AG04449 (cell line): ENCODE results near the gene TSPAN15.

Experiments
- CTCF ChIA-PET: fragments of 350-600 bp; formaldehyde crosslinking; extraction: SDS; loops from one replicate; lab custom pipeline; 2021; ENCODE audit warnings: antibody characterized with exemption; lab: Yijun Ruan, JAX
- POLR2A ChIA-PET: fragments of 400-600, 350-600 bp; formaldehyde crosslinking; extraction: SDS; loops from one replicate; lab custom pipeline; 2020; ENCODE audit warnings: antibody characterized with exemption, inconsistent platforms; lab: Yijun Ruan, JAX
- DNase-seq: peaks from one replicate; pipeline ENCODE4 v3.0.0-alpha.2; 2010; ENCODE audit warnings: low read depth, low spot score
- H3K4me3 ChIP-seq: 2 replicates; pipeline ENCODE4 v1.5.1; 2011; ENCODE audit warnings: low read depth, mild to moderate bottlenecking, control low read depth, low read length
- TF ChIP-seq, protein P1 (sequence below): IDR thresholded peaks from one replicate; pipeline ENCODE4 v1.5.1; 2011; ENCODE audit warnings: mild to moderate bottlenecking, moderate library complexity, low read length, control low read depth, inconsistent platforms; ENCODE audit not compliant: insufficient read depth; ENCODE audit errors: missing control alignments

Gene TSPAN15

DNA sequence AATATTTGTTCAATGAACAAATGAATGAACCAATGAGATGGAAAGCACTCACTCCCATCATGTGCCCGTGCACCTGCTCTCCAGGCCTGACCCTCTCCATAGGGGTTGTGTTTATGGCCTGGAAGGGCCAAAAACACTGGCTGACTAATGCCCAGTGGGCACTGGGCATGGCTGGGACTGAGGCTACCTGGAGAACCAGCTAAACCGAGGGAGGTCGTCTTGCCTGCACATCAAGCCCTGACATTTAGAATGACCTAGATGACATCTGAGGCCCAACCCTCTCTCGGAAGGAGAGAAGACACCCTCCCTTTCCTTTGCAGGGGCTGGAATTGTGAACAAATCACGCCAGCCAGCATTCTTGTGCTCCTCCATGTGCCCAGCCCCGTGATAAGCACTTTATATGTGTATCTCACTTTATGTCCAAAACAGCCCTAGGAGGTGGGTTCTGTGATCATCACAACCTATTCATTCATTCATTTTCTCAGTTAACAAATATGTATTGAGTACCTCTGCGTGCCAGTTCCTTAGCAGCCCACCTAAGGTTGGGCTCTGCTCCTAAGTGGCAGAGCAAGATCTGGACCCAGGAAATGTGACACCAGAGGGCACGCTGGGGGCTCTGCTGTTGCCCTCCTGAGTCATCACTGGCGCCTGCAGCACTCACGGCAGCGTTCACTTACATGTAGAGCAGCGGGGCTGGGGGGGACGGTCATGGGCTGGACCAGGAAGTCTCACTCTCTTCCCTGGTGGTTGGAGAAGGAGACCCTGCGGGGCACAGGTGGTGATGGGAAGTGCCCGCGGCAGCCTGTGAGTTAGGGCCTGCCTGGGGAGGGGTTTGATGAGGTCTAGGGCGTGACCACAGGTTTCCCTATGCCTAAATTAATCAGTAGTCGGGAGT lies 52.0 kb downstream of the TSPAN15 start:
- TF ChIP-seq, protein P1, sequence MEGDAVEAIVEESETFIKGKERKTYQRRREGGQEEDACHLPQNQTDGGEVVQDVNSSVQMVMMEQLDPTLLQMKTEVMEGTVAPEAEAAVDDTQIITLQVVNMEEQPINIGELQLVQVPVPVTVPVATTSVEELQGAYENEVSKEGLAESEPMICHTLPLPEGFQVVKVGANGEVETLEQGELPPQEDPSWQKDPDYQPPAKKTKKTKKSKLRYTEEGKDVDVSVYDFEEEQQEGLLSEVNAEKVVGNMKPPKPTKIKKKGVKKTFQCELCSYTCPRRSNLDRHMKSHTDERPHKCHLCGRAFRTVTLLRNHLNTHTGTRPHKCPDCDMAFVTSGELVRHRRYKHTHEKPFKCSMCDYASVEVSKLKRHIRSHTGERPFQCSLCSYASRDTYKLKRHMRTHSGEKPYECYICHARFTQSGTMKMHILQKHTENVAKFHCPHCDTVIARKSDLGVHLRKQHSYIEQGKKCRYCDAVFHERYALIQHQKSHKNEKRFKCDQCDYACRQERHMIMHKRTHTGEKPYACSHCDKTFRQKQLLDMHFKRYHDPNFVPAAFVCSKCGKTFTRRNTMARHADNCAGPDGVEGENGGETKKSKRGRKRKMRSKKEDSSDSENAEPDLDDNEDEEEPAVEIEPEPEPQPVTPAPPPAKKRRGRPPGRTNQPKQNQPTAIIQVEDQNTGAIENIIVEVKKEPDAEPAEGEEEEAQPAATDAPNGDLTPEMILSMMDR = no peak
- CTCF ChIA-PET = interaction anchor here (1.3 to 4.5 kb wide), 2 partner anchors 12 to 76 kb away, joined by 3 to 28 read pairs; no protein-coding TSS in a partner anchor
- no peak for DNase-seq
- POLR2A ChIA-PET = interaction anchor here (0.5 kb wide), 1 partner anchor 90 kb away, joined by 3 read pairs; no protein-coding TSS in a partner anchor
- H3K4me3 ChIP-seq = no peak overlapping the region

DNA sequence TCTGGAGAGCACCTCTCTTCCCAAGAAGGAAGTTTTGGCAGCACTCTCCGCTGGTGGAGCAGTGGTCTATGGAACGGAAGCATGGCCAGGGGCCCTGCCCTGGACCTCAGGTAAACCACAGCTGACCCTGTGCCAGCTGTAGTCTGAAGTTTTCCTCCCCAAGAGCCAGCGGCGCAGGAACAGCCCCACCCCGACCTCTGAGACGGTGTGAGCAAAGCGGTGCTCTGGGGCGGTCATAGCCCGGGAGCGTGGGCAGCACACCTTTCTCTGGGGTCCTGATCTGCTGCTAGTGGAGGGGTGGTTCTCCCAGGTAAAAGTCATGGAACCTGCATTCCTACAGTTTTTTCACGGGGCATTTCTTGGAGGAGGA lies 52.6 kb downstream of the TSPAN15 start:
- H3K4me3 ChIP-seq = no peak overlapping the region
- ChIA-PET POLR2A (no interaction called here), CTCF (interaction anchor here (1.0 to 15.6 kb wide), 3 partner anchors 11 to 137 kb away, joined by 3 to 384 read pairs (median 28); partner anchors contain the start of gene TSPAN15)
- DNase-seq = no peak
- TF ChIP-seq, protein P1 = no peak

DNA sequence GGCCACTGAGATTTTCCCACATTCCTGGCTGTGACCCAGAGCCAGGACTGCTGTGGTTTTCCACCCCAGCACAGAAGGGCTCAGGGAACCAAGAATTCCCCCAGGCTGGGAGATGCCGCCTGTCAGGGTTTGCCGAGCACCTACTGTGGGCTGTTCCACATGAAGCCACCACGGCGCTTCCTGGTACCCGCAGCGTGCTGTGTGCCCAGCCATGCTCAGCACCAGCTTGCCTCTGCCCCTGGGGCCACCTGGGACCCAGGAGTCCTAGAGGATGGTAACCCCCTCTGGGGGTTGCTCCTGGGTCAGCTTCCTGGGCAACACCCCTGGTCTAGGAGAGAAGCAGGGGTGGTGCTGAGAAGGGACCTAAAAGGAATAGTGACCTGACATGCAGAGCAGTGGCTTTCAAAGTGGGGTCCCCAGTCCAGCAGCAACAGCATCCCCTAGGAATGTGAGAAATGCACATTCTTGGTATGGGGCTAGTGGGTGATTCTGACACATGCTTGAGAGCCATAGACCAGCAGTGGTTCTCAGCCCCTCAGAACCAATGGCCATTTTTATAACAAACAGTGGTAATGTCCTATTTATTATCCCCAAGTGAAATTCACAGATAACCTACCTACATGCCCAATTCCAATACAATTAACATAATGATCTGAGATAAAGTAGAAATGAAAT lies 53.4 kb downstream of the TSPAN15 start:
- CTCF ChIA-PET = interaction anchor here (1.0 to 15.6 kb wide), 5 partner anchors 11 to 137 kb away, joined by 3 to 384 read pairs (median 28); partner anchors contain the start of gene TSPAN15
- TF ChIP-seq, protein P1 = no peak
- POLR2A ChIA-PET = no interaction called here
- H3K4me3 ChIP-seq = no peak overlapping the region
- no peak for DNase-seq

DNA sequence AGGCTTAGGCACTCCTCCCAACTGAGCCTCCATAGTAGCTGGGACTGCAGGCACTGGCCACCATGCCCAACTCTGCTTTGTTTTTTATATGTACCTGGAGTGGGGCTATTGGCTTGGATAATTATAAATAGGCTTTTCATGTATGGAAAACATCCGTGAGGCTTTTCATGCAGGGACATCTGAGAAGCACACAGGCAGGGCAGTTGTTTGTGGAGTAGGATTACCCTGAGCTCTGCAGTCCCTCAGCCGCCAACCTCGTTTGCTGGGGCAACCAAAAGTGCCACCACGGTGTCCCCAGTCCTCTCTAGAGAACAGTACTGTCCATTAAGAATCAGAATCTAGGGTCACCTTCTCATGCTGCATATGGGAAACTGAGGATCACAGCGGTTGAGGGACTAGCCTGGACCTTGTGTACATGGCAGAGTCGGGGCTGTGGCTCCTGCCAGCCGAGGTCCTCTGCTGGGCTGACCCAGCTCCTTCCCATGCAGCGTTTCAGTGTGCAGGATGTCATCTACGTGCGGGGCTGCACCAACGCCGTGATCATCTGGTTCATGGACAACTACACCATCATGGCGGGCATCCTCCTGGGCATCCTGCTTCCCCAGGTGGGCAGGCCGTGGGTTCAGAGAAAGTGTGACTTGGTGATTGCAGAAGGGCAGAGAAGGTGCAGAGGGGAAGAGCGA lies 54.5 kb downstream of the TSPAN15 start:
- ChIA-PET CTCF (interaction anchor here (1.0 to 15.6 kb wide), 8 partner anchors 9 to 136 kb away, joined by 3 to 384 read pairs (median 30); partner anchors contain the start of gene TACR2), POLR2A (no interaction called here)
- TF ChIP-seq, protein P1 = no peak
- DNase-seq = no peak
- H3K4me3 ChIP-seq = no peak overlapping the region

DNA sequence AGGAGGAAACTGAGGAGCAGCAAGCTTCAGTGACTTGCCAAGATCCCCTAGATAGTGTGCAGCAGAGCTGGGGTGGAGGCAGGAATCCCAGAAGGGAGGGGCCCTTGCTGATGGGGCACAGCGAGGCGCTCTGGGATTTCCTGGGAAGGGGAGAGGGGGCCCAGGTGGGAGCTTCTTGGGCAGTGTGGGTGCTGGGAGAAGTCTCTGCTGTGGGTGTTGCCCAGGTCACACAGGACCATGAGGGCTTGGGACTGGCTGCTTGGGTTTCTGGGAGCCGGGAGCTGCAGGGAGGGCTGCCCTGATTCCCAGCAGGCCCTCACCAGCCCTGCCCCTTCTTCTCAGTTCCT lies 55.2 kb downstream of the TSPAN15 start:
- DNase-seq = no peak
- H3K4me3 ChIP-seq = no peak overlapping the region
- ChIA-PET POLR2A (no interaction called here), CTCF (interaction anchor here (1.2 to 15.6 kb wide), 9 partner anchors 9 to 135 kb away, joined by 4 to 384 read pairs (median 28); partner anchors contain the start of gene TACR2)
- TF ChIP-seq, protein P1 = no peak
